NCI-H146 treated with DMSO at 0.1 percent for 48 hours (cell line): ENCODE data around the gene TRIOBP.

Experiments used
- DNase-seq: peaks from one replicate; lab custom pipeline; 2025; ENCODE audit not compliant: unreplicated experiment; lab: John Stamatoyannopoulos, UW

TRIOBP gene

GRCh38 chr22:37749831-37750595 lies 53.2 kb downstream of the TRIOBP start:
- no peak for DNase-seq

GRCh38 chr22:37750596-37751162 lies 53.8 kb downstream of the TRIOBP start:
- DNase-seq = no peak

GRCh38 chr22:37751449-37752188 lies 54.8 kb downstream of the TRIOBP start:
- no peak for DNase-seq

- DNase-seq = no peak
Measured at GRCh38 chr22:37752189-37753087, 55.6 kb downstream of the TRIOBP start.

GRCh38 chr22:37753746-37754145 lies 56.9 kb downstream of the TRIOBP start:
- DNase-seq = no peak

- no peak for DNase-seq
Measured at GRCh38 chr22:37757663-37758062, 60.8 kb downstream of the TRIOBP start.

- DNase-seq = no peak
Measured at GRCh38 chr22:37758694-37759093, 61.8 kb downstream of the TRIOBP start.

- DNase-seq = no peak
Measured at GRCh38 chr22:37759281-37759680, 62.4 kb downstream of the TRIOBP start.

- DNase-seq = no peak
Measured at GRCh38 chr22:37760152-37760551, 63.3 kb downstream of the TRIOBP start.

GRCh38 chr22:37762389-37762836 lies 65.6 kb downstream of the TRIOBP start:
- no peak for DNase-seq

- no peak for DNase-seq
Measured at GRCh38 chr22:37763012-37763411, 66.2 kb downstream of the TRIOBP start.

GRCh38 chr22:37763652-37764051 lies 66.8 kb downstream of the TRIOBP start:
- DNase-seq = no peak

- no peak for DNase-seq
Measured at GRCh38 chr22:37764622-37765021, 67.8 kb downstream of the TRIOBP start.

GRCh38 chr22:37765498-37765897 lies 68.7 kb downstream of the TRIOBP start:
- DNase-seq = no peak

GRCh38 chr22:37765953-37766576 lies 69.2 kb downstream of the TRIOBP start:
- no peak for DNase-seq

- no peak for DNase-seq
Measured at GRCh38 chr22:37768273-37768672, 71.4 kb downstream of the TRIOBP start.

GRCh38 chr22:37769056-37769455 lies 72.2 kb downstream of the TRIOBP start:
- DNase-seq = no peak

GRCh38 chr22:37771081-37771480 lies 74.2 kb downstream of the TRIOBP start:
- no peak for DNase-seq

- no peak for DNase-seq
Measured at GRCh38 chr22:37771702-37772427, 75.0 kb downstream of the TRIOBP start.

GRCh38 chr22:37774728-37775127 lies 77.9 kb downstream of the TRIOBP start:
- no peak for DNase-seq
